NCI-H2029 (cell line): ENCODE data around the gene BOLL.
"Not testable (repeated sequence)": the region's sequence is repeated elsewhere in the genome, so short reads cannot be mapped to it uniquely, and the experiment has no call there.

Source experiments
- DNase-seq: peaks from one replicate; lab custom pipeline; 2025; lab: John Stamatoyannopoulos, UW

The BOLL gene

DNA sequence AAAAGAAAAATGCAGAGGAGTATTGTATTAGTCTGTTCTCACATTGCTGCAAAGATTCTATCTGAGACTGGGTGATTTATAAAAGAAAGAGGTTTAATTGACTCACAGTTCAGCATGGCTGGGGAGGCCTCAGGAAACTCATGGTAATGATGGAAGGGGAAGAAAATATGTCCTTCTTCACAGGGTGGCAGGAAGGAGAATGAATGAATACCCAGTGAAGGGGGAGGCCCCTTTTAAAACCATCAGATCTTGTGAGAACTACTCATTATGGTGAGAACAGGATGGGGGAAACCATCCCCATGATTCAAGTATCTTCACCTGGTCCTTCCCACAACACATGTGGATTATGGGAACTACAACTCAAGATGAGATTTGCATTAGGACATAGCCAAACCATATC lies 10.2 kb upstream of the BOLL start:
- DNase-seq, result no peak

DNA sequence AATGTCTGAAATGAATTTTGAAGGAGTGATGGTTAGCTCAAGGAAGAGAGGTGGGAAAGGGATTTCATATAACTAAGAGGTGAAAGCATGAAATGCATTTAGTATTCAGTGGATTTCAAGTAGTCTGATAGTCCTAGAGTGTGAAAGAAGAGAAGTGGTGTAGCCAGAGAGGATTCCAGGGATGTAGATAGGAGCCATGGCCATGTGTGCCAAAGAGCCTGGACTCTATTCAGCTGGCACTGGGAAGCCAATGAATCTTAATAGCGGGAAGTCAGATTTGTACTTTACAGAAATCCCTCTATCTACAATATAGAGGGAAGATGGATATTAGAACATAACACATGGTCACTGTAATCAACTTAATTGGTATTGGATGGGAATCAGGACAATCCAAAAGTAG lies 8.3 kb upstream of the BOLL start:
- DNase-seq, result no peak

DNA sequence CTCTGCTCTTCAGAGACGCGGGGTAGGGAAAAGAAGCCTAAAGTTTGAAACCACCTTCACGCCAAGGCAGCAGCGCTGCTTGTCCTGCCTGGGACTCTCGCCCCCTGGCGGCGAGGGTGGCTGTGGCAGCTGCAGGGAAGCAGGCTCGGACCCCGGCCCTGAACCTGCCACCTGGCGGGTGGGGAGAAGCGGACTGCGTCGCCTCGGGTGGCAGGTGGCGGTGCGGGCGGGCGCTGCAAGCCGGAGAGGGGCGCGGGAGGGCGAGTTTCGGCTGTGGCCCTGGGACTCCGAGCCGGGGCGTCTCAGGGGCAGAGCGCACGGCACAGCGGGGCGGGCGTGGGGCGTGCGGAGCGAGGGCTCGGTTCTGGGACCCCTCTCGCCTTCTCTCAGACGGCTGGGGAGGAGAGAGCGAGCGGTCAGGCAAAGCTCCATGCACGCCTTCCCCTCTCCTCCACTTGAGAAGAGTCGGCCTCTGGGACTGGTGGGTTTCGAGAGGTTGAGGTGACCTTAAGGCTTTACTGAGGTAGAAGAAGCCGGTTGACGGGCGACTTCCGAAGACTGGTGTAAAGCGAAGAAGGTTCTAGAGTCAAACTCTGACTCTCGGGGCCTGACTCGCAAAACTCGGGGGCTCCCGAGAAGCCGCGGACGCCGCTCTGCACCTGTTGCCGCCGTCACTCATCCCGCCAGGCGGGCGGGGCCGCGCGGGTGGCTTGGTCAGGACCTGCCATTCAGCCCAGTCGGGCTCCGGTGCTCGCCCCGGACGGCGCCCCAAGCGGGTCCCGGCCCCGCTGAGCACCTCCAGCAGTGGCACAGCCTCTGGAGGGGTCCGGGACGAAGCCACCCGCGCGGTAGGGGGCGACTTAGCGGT lies 1.1 kb upstream of the BOLL start:
- no peak for DNase-seq

DNA sequence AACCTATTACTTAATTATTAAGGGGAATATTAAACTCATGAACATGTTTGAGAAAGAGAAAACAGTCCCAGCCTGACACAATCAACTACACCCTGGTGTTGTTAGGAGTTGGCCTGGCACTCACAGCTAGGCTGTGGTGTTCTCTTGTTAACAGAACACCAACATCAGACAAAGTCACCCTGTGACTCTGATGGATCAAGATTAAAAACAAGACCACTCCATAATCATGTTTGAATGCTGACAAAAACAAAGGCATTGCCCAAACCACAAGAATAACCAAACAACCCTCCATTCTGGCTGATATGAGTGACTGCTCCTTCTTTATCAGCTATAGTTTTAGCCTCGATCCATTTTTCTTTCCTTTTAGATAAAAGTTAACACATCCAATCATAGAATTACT lies 3.0 kb downstream of the BOLL start:
- DNase-seq, result no peak

DNA sequence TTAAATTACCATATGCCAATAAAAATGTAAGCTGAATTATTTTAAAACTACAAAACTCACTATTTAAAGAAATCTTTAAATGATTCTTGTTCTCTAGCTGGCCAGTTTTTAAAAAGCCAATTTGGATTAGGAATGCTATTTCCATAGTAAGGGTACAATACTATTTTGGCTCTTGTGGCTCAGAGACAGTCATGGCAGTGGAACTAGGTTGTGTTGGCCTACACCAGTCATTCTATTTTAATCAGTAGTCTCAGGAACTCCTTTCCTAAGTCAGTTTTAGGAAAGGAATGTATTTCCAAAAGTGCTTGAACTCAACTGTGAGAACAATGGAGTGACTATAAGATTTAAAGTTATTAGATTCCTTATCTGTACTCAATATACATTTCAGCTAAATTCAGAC lies 5.9 kb downstream of the BOLL start:
- DNase-seq, result no peak

DNA sequence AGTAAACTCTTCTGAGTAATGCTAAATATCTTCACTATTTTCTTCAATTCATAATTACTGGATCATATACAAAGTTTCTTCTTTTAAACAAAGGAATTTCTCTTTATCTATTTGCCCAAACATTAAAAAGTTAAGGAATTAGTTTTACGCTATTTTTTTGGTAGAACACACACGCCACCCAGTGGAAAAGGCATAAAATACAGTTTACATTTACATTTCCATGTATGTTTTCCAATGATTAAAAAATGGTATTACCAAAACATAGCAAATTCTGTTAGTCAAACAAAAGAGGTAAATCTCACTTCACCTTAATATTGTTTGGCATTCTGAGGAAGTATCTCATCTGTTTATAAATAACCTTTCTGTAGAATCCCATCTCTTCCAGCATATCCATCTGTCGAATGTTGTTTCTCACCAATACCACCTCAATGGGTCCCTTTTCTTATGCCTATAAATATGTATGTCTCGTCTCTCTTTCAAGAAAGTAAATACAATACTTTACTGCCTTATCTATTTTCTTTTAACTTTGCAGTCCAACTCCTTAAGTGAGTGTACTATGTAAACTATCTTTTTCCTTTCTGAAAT lies 7.2 kb downstream of the BOLL start:
- no peak for DNase-seq

DNA sequence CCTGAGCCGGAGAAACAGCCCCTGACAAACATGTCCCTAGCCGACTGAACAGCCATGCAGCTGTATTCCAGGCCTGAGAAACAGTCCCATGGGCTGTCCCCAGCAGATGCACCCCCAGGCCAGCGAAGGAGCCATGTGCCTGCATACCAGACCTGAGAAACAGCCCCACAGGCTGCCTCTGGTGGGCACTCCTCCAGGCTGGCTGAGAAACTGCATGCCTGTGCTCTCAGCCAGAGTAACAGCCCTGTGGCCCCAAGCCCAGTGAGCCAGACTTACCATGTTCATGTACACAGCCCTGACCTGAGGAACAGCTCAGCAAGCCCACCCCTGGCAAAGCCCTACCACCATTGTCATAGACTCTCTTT lies 24.8 kb downstream of the BOLL start:
- DNase-seq, result no peak

DNA sequence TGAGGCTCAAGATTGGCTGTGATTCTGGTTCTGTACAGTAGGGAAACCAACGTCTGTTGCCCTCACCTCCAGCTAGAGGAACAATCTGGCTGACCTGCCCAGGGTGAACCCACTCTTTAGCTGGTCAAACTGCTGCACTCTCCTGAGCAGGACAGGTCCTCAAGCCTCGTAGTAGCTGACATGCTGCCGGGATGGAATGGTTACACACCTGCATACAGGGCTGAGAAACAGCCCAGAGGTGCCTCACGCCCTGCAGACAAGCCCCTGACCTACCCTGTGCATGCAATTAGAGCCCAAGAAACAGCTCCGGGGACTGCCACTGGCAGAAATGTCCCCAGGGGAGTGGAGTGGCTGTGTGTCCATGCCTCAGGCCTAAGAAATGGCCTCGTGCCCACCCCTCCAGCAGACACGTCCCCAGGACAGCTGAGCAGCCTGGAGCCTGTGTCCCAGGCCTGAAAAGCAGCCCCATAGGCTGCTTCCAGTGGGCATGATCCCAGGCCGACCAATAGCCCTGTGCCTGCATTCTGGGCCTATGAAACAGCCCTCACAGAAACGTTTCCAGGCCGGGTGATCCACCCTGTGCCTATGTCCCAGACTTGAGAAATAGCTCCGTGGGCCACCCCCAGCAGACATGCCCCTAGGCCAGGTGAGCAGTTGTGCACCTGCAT lies 25.4 kb downstream of the BOLL start:
- no peak for DNase-seq

DNA sequence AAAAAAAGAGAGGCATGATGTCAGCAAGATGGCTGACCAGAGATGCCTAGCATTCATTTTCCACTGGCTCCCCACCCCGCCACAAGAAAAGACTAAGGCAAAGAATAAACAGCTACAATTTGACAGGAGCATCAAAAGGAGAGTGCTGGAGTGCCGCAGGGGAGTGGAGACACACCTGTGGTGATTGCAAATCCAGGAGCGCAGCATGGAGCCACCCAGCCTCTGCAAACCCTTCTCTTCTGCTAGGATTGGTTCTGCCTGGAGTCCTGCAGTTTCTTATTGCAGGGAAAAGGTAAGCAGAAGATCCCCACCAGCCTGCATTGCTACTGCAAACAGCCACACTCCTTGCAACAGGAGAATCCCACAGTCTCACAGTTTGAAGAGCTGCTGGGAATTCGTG lies 26.1 kb downstream of the BOLL start:
- DNase-seq, result no peak

DNA sequence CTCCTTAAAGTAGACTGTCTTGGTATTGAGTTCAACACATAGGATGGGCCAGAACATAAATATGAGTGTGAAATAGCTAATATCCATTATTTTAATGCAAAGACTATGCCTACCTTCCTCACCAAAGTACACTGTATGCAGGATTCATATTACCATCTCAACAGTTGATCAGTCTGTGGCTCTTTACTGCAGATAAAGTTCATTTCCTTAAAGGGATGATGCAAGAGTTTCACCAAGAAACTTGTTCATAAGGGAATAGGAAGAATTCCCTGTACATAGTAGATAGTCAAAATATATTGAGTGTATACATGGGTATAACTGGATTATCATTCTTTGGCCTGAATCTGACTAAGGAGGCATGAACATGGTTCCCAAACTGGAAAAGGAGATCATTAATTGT lies 44.9 kb downstream of the BOLL start:
- DNase-seq, result no peak

DNA sequence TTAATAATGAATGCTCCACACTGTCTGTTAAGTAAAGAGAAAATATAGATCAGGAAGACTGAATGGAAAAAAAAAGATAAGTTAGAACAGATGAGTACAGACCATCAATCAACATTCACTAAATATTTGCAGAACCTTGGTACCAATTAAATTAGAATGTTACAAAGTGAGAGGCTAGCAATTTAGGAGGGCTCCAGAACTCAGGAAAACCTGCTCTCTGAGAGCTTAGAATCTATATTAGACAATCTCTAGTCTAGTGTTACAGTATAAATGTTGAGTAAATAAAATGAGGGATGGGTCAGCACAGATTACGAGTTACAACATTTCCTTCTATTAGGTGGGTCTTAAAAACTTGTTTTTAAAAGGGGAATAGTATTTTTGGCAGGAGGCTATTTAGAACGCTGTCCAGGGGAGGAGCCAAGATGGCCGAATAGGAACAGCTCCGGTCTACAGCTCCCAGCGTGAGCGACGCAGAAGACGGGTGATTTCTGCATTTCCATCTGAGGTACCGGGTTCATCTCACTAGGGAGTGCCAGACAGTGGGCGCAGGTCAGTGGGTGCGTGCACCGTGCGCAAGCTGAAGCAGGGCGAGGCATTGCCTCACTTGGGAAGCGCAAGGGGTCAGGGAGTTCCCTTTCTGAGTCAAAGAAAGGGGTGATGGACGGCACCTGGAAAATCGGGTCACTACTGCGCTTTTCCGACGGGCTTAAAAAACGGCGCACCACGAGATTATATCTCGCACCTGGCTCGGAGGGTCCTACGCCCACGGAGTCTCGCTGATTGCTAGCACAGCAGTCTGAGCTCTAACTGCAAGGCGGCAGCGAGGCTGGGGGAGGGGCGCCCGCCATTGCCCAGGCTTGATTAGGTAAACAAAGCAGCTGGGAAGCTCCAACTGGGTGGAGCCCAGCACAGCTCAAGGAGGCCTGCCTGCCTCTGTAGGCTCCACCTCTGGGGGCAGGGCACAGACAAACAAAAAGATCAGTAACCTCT lies 56.3 kb downstream of the BOLL start:
- DNase-seq, result not testable (repeated sequence)

DNA sequence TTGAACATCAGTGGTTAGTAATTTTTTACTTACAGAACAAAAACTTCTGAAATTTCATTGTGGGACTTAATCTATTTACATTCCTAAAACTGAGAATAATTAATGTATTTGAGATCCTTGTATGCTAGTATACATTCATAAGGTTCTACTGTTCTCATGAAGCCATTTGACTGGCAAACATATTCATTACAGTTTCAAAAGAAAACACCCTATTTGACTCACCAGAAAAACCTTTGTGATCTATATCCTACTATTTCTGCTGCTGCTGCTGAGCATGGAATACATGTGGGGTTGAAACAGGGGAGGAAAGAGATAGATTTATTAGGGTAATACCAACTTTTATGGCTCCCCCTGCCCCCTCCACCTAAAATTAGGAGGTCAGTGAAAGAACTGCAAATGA lies 58.1 kb downstream of the BOLL start:
- no peak for DNase-seq

DNA sequence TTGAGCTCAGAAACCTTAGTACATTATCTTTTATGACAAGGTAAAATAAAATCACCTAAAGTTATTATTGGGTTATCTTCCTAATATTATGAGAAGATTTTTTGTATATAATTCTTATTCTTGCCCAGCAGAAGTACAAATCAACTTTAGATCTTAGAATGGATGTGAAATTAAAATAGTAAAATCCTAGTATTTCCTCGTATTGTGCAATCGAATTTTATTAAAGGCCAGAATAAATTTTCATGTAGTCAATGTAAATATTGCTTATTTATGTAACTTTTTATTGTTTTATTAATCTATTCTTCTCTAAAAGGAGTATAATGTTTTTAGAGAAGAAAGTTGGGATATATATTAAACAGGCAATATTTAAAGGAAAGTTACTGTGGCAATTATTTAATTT lies 67.3 kb downstream of the BOLL start:
- DNase-seq, result no peak

DNA sequence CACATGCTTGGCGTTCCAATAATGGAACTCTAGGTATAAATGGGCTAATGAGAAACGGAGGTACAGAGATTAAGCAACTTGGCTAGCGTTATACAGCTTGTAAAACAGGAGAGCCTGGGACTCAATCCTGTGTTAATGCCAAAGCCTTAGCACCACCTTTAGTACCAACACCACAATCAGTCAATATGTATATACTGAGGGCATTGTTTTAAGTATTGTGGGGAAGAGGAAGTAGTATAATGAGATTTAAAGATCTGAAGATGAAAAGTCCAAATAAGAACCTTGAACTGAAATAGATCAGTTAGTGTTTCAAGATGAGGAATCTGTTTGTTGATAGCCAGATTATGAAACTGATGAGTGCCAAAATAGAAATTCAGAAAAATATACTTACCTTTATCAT lies 71.8 kb downstream of the BOLL start:
- DNase-seq, result no peak

DNA sequence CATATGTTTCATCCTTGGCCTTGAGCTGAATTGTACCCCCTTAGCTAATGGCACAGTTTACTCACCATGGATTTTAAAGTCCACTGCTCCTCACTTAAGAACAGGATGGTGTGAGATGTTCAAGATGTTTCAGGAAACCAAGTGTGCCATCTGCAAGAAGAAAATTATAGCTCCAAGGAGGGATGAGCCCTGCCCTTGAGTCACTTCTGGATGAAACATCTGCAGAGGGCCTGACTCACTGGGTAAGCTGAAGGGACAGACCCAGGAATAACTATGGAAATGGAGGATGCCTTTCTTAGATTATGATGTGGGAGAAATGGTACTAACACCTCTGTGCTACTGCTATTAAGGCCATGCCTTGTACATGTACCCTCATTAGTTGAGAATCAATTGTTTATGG lies 73.5 kb downstream of the BOLL start:
- no peak for DNase-seq

DNA sequence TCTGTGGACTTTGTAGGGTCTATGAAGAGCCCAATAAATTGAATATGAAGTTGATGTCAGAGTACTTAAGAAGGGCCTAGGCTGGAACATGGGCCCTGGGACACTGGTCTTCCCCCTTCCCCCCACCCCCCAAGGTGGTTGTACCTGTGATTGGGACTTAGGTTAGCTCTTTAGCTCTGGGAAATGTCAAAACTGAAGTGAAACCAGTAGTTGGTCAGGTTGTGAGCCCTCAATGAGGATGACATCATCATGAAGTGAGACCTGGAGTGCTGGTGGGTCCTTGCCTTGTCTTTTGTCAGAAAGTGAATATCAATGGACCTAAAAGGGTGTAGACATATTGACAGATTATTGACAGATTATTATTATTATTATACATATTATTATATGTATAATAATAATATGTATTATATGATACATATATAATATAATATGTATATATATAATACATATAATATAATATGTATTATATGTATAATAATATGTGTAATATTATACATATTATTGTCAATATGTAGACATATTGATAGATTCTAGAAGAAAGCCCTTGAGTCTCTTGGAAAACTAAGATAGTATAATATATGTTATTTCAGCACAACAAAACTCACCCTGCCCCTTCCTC lies 74.6 kb downstream of the BOLL start:
- DNase-seq, result no peak

DNA sequence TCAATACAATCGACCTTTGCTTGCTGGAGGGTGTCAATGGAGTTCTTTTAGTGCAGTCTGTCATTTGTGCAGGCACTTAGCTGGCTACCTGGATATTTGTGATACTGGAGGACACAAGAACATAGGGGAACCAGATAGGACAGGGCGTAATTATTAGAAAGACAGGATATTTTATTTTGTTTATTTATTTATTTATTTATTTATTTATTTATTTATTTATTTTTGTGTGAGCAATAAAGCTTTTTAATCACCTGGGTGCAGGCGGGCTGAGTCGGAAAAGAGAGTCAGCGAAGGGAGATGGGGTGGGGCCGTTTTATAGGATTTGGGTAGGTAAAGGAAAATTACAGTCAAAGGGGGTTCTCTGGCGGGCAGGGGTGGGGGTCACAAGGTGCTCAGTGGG lies 76.0 kb downstream of the BOLL start:
- not testable (repeated sequence) for DNase-seq

DNA sequence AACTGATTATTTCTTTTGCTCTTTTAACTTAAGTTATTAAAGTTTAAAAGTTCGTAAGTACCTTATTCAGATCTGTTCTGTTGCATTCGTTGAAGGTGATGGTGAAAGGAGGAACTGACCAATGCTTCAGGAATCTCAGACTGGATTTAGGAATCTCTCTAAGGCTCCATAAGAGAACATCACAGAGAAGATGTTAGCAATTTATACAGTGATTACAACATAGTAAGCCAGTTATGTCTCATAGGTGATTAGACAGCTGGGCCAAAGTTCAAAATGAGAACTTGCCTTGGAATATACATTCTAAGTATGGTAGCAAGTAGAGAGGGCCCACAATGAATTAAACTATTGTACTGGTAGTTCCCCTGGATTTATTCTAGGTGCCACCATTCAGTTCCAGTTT lies 76.8 kb downstream of the BOLL start:
- DNase-seq, result no peak

DNA sequence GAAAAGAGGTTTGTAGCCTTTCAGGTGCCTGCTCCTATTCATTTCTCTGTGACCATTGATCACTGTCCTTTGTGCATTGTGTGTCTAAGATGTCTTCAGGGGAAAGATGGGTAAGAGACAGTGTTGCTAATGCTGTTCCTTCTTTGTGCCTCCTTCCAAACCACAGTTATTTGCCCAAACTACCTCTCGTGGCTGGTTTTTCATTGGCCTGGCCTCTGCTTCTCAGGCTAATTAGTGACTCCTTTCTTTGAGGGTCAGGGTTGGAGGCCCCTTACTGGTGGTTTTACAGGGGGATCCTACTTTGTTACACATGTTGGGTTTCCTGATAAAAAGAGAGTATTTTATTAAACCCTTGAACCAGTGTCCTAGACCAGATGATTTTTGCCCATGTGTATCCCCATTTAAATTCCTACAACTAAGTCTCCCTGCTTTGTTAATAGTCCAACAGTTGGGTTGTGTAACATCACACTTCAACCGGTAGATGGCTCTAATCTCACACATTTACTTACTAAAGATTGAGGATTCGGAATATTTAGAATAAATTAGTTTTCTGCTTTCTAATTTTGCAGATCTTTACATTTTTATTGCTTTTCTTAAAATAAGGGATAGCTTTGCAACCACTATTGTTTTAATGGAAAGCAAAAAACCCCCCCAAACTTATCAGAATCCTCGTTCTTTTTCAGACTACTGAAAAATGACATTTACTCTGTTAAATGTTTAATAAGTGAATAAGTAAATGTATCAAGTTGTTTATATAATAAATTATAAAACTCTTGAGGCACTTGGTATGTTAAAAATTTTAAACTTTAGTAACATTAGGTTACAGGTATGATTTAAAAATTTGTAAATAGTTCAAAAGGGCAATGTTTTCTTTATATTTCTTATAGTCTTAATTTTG lies 77.6 kb downstream of the BOLL start:
- DNase-seq, result no peak

DNA sequence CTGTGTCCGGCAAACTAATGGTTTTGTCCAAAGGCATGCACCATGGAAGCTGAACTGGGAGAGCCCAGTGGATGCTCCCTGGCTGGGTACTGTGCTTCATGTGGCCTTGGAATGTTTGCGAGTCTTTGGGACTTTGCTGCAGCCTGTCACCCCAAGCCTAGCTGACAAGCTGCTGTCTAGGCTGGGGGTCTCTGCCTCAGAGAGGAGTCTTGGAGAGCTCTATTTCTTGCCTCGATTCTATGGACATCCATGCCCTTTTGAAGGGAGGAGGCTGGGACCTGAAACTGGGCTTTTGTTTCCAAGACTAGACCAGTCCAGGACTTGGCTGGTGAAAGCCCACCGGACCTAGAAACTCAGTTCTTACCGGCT lies 78.3 kb downstream of the BOLL start:
- DNase-seq, result no peak
